ENCODE data around the gene PPP1R8.

Gene PPP1R8

DNA sequence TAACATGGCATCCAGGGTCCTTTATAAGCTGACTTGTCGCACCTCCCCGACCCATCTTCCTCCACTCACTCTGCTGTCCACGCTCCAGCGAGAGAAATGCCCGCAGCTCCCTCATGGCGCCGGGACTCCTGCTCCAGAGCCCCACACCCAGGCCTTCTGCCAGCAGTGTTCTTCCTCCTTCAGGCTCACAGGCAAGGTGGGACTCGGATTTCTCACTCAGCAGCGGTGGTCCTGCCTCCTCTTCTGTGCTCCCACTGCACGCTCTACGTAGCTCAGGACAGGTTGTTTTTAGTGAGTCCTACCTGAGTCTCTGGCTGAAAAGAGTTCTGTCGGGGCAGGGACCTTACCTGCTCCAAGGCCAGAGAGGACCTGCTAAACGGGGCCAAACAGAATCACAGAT is 53.0 kb downstream of the PPP1R8 start:
- Histone ChIP-seq H2AFZ (ENCODE audit: low read depth, low read length) (no peak overlapping the region), H3K27ac (ENCODE audit: low read length) (no peak overlapping the region), H3K36me3 (replicated peaks; ENCODE audit: low read depth, low read length) (no peaks in the 10 kb centered on the region), H3K79me2 (ENCODE audit: low read length) (no peaks in the 10 kb centered on the region), H3K9me3 (ENCODE audit: insufficient read depth, low read length) (no peaks in the 10 kb centered on the region), H3K4me1 (ENCODE audit: low read length) (peaks cover 27% of the 10 kb centered on the region), H4K20me1 (ENCODE audit: insufficient read depth, low read length) (no peaks in the 10 kb centered on the region), H3K4me2 (ENCODE audit: low read length) (no peak overlapping the region), H3K4me3 (ENCODE audit: low read length) (no peak overlapping the region), H3K9ac (ENCODE audit: low read length) (no peak overlapping the region), H3K27me3 (ENCODE audit: low read depth, low read length) (no peaks in the 10 kb centered on the region)
- no peak for TF ChIP-seq EZH2phosphoT487 (IDR thresholded peaks at IDR 0.05; ENCODE audit: low read depth)
- TF ChIP-seq, protein P1, sequence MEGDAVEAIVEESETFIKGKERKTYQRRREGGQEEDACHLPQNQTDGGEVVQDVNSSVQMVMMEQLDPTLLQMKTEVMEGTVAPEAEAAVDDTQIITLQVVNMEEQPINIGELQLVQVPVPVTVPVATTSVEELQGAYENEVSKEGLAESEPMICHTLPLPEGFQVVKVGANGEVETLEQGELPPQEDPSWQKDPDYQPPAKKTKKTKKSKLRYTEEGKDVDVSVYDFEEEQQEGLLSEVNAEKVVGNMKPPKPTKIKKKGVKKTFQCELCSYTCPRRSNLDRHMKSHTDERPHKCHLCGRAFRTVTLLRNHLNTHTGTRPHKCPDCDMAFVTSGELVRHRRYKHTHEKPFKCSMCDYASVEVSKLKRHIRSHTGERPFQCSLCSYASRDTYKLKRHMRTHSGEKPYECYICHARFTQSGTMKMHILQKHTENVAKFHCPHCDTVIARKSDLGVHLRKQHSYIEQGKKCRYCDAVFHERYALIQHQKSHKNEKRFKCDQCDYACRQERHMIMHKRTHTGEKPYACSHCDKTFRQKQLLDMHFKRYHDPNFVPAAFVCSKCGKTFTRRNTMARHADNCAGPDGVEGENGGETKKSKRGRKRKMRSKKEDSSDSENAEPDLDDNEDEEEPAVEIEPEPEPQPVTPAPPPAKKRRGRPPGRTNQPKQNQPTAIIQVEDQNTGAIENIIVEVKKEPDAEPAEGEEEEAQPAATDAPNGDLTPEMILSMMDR (IDR thresholded peaks at IDR 0.05; ENCODE audit: low read depth, low read length), result no peak

DNA sequence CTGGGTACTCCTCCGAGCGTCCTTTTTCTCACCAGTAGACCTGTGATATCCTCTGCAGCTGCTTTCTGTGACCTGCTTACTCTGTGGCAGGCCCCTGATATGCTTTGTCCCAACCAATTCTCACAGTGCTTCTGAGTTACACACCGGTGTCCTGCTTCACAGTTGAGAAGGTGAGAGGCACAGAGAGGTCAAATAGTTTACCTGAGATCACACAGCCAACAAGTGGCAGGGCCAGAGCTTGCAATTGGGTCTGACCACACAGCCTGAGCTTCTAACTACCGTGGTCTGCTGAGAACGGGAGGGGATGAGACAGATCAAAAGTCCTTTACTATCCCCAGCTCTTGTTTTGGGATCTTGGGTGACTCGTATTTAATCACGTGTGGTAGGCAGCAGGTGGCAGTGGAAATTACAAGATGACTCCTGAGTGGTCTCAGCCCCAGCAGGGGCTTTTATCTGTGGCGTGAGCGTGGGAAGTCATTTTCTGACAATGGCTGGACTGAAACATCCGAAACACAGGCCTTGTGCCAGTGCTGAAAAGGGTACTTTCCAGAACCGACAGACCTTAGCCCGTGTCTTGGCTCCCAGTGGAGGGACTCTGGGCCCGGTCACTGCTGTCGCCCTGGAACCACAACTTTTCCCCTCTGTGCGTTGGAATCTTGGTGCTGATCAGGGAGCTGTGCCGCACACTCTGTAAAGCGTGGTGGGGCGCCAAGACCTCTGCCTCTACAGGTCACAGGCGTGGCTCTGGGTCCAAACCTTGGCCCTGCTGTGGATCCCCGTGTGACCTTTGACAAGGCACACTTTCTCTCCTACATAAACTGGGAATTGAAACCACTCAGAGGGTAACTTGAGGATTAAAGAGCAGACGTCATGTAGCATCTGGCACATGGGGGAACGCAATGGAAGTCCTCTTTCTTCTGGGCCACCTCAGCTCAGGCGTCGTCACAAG is 53.7 kb downstream of the PPP1R8 start:
- no peak overlapping the region for H2AFZ ChIP-seq (ENCODE audit: low read depth, low read length)
- peaks cover 27% of the 10 kb centered on the region for H3K4me1 ChIP-seq (ENCODE audit: low read length)
- H3K27me3 ChIP-seq (ENCODE audit: low read depth, low read length), result no peaks in the 10 kb centered on the region
- H3K27ac ChIP-seq (ENCODE audit: low read length), result peak overlapping the region; percentile 17; the same call in 1 of the 2 replicates
- no peaks in the 10 kb centered on the region for H3K9me3 ChIP-seq (ENCODE audit: insufficient read depth, low read length)
- no peaks in the 10 kb centered on the region for H4K20me1 ChIP-seq (ENCODE audit: insufficient read depth, low read length)
- H3K4me2 ChIP-seq (ENCODE audit: low read length), result peak overlapping the region; percentile 40
- H3K36me3 ChIP-seq (replicated peaks; ENCODE audit: low read depth, low read length), result no peaks in the 10 kb centered on the region
- H3K79me2 ChIP-seq (ENCODE audit: low read length), result no peaks in the 10 kb centered on the region
- TF ChIP-seq, protein P1 (IDR thresholded peaks at IDR 0.05; ENCODE audit: low read depth, low read length), result no peak
- no peak for TF ChIP-seq EZH2phosphoT487 (IDR thresholded peaks at IDR 0.05; ENCODE audit: low read depth)
- H3K4me3 ChIP-seq (ENCODE audit: low read length), result no peak overlapping the region; the same call in 1 of the 2 replicates
- 0 out of 2 replicates have a peak overlapping the region, but pooled peaks have one; percentile 10 for H3K9ac ChIP-seq (ENCODE audit: low read length)

DNA sequence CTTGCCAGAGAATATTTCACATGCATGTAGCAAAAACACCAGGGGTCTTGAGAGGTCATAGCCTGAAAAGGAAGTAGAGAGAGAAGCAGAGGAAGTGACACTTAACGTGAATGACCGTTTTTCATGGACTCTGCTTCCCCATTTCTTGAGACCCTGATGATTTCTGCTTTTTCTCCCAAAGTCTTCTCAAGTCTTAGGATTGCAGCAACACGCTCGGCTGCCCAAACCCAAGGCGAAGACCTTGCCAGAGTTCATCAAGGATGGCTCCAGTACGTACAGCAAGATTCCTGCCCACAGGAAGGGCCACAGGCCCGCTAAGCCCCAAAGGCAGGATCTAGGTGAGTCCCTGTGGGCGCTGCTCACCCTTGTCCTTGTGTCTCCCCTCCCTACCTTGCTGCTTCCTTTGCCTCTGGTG is 54.5 kb downstream of the PPP1R8 start:
- H3K27ac ChIP-seq (ENCODE audit: low read length), result peak overlapping the region; percentile 17; the same call in 1 of the 2 replicates
- H3K4me1 ChIP-seq (ENCODE audit: low read length), result peaks cover 27% of the 10 kb centered on the region
- no peak overlapping the region; the same call in 1 of the 2 replicates for H3K4me3 ChIP-seq (ENCODE audit: low read length)
- H3K79me2 ChIP-seq (ENCODE audit: low read length), result no peaks in the 10 kb centered on the region
- H3K27me3 ChIP-seq (ENCODE audit: low read depth, low read length), result no peaks in the 10 kb centered on the region
- H3K9me3 ChIP-seq (ENCODE audit: insufficient read depth, low read length), result no peaks in the 10 kb centered on the region
- TF ChIP-seq, protein P1 (IDR thresholded peaks at IDR 0.05; ENCODE audit: low read depth, low read length), result no peak
- no peak for TF ChIP-seq EZH2phosphoT487 (IDR thresholded peaks at IDR 0.05; ENCODE audit: low read depth)
- H4K20me1 ChIP-seq (ENCODE audit: insufficient read depth, low read length), result no peaks in the 10 kb centered on the region
- H2AFZ ChIP-seq (ENCODE audit: low read depth, low read length), result no peak overlapping the region
- peak overlapping the region; percentile 40 for H3K4me2 ChIP-seq (ENCODE audit: low read length)
- no peaks in the 10 kb centered on the region for H3K36me3 ChIP-seq (replicated peaks; ENCODE audit: low read depth, low read length)
- H3K9ac ChIP-seq (ENCODE audit: low read length), result no peak overlapping the region

DNA sequence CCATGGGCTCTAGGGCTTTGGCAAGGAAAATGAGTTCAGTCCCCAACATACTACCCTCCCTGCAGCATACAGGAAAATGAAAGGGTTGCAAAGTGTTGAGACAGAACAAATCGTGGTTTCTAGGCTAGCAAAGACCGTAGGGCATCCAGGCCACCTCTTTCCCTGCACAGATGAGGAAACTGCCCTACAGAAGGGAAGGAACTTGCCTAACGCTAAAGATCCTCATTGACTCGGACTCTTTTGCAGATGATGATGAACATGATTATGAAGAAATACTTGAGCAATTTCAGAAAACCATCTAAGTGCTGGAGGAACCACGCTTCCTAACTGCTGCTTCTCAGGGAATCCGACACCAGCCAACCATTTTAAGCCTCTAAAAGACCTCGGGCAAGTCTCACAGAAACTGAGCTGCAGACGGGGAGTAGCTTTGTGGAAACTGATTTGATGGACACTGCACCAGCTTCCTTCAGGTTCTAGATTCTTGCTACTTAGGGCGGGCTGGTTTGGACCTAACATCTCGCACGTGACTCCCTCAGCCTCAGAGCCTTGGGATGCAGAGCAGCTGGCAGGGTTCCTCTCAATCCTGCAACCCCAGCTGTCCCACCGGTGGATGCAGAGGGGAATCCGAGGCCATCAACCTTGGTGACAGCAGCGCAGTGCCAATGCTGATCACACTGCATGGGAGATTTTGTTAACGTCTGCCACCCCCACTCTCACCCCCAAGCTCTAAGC is 55.2 kb downstream of the PPP1R8 start:
- Histone ChIP-seq H3K4me1 (ENCODE audit: low read length) (peaks cover 32% of the 10 kb centered on the region), H3K9ac (ENCODE audit: low read length) (no peak overlapping the region), H3K36me3 (replicated peaks; ENCODE audit: low read depth, low read length) (no peaks in the 10 kb centered on the region), H3K4me2 (ENCODE audit: low read length) (no peak overlapping the region), H3K9me3 (ENCODE audit: insufficient read depth, low read length) (no peaks in the 10 kb centered on the region), H3K4me3 (ENCODE audit: low read length) (no peak overlapping the region), H4K20me1 (ENCODE audit: insufficient read depth, low read length) (no peaks in the 10 kb centered on the region), H3K27ac (ENCODE audit: low read length) (no peak overlapping the region), H3K79me2 (ENCODE audit: low read length) (no peaks in the 10 kb centered on the region), H3K27me3 (ENCODE audit: low read depth, low read length) (no peaks in the 10 kb centered on the region), H2AFZ (ENCODE audit: low read depth, low read length) (no peak overlapping the region)
- TF ChIP-seq, protein P1 (IDR thresholded peaks at IDR 0.05; ENCODE audit: low read depth, low read length), result no peak
- no peak for TF ChIP-seq EZH2phosphoT487 (IDR thresholded peaks at IDR 0.05; ENCODE audit: low read depth)

Measured in OCI-LY3 (cell line).